Fibroblast of skin of abdomen (primary cell): ENCODE results near the gene CSNK1E.

Experiments used
- DNase-seq: peaks from one replicate; pipeline ENCODE4 v3.0.0-alpha.2; 2013

Gene CSNK1E

DNA sequence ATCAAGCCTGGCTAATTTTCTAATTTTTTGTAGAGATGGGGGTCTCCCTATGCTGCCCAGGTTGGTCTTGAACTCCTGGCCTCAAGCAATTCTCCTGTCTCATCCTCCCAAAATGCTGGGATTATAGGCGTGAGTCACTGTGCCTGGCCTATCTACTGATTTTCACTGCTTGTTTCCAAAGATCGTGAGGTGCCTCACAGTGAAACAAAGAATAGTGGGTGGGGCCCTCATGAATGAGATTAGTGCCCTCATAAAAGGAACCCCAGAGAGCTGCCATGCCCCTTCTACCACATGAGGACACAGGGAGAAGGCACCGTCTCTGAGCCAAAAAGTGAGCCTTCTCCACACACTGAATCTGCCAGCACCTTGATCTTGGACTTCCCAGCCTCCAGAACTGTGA is 67.9 kb downstream of the CSNK1E start:
- no peak for DNase-seq

GRCh38 chr22:38248280-38248679 is 69.0 kb downstream of the CSNK1E start:
- DNase-seq: no peak

DNA sequence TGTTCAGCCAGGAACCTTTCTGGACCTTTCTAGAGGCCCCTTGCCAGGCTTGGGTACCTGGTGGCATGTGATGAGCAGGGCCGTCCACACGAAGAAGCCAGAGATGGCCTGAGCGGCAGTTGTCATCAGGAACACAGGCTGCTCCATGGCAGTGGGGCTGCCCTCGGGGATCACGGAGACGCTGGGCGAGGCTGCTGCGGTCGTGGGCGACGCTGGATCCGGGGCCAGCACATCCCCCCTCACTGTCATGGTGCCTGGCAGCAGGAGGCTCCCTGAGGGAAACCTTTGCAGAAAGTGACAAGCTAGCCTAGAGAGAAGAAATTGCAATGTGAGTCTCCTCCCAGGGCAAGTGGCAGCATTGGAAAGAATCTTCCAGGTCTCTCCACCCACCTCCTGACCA is 69.5 kb downstream of the CSNK1E start:
- no peak for DNase-seq

GRCh38 chr22:38246692-38247091 is 70.5 kb downstream of the CSNK1E start:
- no peak for DNase-seq

DNA sequence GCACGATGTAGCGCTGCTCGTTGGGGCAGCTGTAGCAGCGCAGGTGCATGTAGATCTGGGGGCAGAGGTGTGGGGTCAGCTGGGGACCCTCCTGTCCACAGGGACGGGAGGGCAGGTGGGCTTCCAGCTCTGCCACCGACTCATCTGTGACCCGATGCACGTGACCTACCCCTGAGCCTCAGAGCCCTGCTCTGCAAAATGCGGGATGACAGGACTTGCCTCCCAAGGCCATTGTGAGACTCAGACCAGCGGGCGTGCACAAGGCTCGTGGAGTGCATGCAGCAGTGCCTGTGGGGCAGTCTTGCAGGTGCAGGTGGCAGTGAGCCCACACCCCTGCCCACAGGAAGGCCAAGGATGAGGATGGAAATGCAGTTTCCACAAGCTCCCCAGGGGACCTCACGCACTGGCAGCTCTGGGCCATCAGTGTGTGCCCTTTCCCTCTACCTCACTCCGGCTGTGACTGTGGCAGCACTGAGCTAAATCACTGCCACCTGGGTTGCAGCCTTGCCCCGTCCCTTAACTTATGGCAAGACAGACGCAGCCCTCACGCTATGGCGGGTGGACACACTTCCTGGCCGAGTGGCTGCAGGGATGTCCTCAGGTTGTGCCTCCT is 71.1 kb downstream of the CSNK1E start:
- DNase-seq: no peak

DNA sequence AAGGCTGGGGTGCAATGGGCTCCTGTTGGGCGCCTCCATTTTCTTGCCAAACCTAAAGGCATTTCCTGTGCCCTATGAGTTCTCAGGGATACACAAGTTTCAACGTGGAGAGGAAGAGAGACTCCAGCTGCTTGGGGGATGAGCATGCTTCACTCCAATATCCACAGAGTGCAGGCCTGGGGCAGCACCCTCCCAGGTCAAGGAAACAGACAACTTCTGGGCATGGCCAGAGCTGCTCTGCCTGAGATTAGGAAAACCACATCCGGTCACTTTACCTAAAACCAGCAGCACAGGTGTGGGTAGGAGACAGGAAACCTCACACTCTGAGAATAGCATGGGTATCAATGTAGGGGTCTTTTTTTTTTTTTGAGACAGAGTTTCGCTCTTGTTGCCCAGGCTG is 73.1 kb downstream of the CSNK1E start:
- DNase-seq: no peak

DNA sequence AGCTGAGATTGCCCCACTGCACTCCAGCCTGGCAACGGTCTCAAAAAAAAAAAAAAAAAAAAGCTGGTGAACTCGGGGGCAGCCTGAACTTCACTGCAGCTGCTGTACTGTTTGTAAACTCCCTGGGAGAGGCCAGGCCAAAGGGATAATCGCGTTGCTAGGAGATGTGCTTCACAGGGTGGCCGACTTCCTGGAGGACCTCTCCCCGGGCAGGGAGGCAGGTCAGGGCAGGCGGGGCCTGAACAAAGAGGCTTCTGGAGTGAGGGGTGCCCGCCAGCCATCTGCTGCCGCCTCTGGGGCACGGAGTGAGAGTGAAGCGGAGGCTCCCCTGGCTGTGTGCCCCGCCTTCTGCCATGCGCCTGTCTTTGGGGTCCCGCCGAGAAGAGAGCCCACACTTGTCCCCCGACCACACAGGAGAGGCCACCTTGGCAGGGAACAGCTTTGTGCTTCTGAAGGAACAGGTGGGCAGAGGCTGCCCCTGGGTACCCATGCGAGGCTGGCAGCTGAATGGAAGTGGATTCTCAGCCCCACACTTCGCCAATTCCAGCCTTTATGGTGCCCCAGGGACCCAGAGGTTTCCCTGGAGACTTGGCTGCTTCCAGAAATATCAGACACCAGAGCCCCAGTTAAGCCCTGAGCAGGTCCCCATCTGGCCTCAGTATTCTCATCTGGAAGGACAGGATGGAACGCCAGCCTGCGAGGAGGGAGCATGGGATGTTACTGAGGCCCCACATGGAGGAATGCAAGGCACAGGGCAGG is 74.0 kb downstream of the CSNK1E start:
- DNase-seq: no peak

DNA sequence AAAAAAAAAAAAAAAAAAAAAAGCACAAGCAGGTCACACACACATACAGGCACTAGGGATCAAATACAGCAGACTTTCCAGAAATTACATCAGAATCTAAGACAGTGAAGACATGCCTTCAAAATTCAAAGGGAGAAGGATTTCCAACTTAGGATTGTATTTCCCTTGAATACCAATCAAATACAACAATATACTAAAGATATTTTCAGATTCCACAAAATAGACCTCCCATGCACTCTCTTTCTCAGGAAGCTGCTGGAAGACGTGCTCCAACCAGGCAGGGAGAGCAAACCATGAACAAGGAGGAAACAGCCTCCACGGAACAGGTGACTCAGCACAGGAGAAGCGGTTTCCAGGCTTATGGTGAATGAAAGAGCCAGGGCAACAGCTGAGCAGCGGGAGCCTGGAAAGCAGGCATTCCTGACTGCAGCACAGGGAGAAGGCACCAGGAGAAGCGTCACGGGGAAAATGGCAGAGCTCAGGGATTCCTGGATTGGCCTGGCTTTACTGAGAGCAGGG is 76.4 kb downstream of the CSNK1E start:
- DNase-seq: peak; percentile 91
